GM19395 (cell line): ENCODE measurements around the gene SMIM36.
"Not testable (repeated sequence)": the region's sequence is repeated elsewhere in the genome, so short reads cannot be mapped to it uniquely, and the experiment has no call there.

Source experiments
- ATAC-seq: cut with Tn5 transposase; IDR thresholded peaks from one replicate; pipeline ENCODE4 v1.9.1; 2021; ENCODE audit warnings: mild to moderate bottlenecking, moderate library complexity; ENCODE audit not compliant: unreplicated experiment

Gene SMIM36

GRCh38 chr17:55436224-55437158 is 74.8 kb downstream of the SMIM36 start:
- ATAC-seq: peak; percentile 22

- no peak for ATAC-seq
Measured at GRCh38 chr17:55435408-55435807, 75.8 kb downstream of the SMIM36 start.

- ATAC-seq: no peak
Measured at GRCh38 chr17:55434721-55435120, 76.5 kb downstream of the SMIM36 start.

- no peak for ATAC-seq
Measured at GRCh38 chr17:55433629-55434422, 77.4 kb downstream of the SMIM36 start.

GRCh38 chr17:55433029-55433628 is 78.1 kb downstream of the SMIM36 start:
- no peak for ATAC-seq

- ATAC-seq: no peak
Measured at GRCh38 chr17:55432358-55433028, 78.8 kb downstream of the SMIM36 start.

- ATAC-seq: not testable (repeated sequence)
Measured at GRCh38 chr17:55431914-55432313, 79.3 kb downstream of the SMIM36 start.

GRCh38 chr17:55430541-55431288 is 80.5 kb downstream of the SMIM36 start:
- ATAC-seq: no peak

- ATAC-seq: peak; percentile 20
Measured at GRCh38 chr17:55427587-55427882, 83.7 kb downstream of the SMIM36 start.

GRCh38 chr17:55426851-55427586 is 84.2 kb downstream of the SMIM36 start:
- peak; percentile 50 for ATAC-seq

GRCh38 chr17:55424893-55425540 is 86.2 kb downstream of the SMIM36 start:
- no peak for ATAC-seq

GRCh38 chr17:55423535-55423934 is 87.7 kb downstream of the SMIM36 start:
- no peak for ATAC-seq

- ATAC-seq: not testable (repeated sequence)
Measured at GRCh38 chr17:55422828-55423164, 88.5 kb downstream of the SMIM36 start.

- peak; percentile 41 for ATAC-seq
Measured at GRCh38 chr17:55421179-55421934, 89.9 kb downstream of the SMIM36 start, which contains the start of gene MMD. TSS of gene MMD (minus strand) at chr17:55421835. CDS start at chr17:55421695, 140 bp downstream.

- peak; percentile 26 for ATAC-seq
Measured at GRCh38 chr17:55420776-55421178, 90.5 kb downstream of the SMIM36 start.

- peak; percentile 48 for ATAC-seq
Measured at GRCh38 chr17:55420067-55420775, 91.0 kb downstream of the SMIM36 start.

GRCh38 chr17:55418369-55419268 is 92.6 kb downstream of the SMIM36 start:
- no peak for ATAC-seq
